Epidermal melanocyte (primary cell): ENCODE results near the gene DYNLL2.
"Not testable (repeated sequence)": the region's sequence is repeated elsewhere in the genome, so short reads cannot be mapped to it uniquely, and the experiment has no call there.

ENCODE experiments used
- DNase-seq: peaks from one replicate; pipeline ENCODE4 v3.0.0; 2011; ENCODE audit warnings: low spot score; ENCODE audit not compliant: insufficient read length

The DYNLL2 gene

DNA sequence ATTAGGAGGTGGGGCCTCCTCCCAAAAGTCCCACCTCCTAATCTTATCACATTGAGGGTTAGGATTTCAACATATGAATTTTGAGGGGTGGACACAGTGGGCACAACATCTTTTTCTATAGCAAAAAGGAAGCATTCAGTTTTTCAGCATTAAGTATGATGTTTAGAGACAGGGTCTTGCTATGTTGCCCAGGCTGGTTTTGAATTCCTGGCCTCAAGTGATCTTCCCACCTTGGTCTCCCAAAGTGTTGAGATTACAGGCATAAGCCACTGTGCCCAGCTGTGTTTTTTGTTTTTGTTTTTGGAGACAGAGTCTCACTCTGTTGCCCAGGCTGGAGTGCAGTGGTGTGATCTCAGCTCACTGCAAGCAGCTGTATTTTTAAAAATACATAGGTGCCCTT, 18.7 kb downstream of the DYNLL2 start:
- DNase-seq, result not testable (repeated sequence)

DNA sequence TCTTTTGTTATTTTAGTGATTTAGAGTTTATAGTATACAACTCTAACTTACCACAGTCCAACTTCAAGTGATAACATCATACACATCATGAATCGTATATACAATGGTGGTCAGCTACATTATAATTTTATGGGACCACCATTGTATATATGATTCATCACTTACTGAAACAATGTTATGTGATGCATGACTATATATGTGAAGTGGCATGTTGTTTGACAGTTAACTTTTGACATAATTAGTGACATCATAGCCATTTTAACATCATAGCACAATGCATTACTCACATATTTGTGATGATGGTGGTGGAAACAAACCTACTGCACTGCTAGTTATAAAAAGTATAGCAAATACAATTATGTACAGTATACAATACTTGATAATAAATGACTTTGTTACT, 21.9 kb downstream of the DYNLL2 start:
- DNase-seq, result no peak

DNA sequence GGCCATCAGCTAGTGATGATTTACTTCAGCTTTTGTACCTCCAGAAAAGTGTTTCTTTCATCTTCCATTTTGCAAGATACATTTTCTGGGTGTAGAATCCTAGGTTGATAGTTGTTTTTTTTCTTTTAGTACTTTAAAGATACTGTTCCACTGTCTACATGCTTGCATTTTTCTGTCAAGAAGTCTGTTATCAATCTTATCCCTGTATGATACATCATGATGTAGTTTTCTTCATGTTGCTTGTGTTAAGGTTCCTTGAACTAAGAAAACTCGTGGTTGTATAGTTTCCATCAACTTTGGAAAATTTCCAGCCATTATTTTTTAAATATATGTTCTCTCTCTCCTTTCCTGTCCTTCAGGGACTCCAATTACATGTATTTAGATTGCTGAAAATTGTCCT, 24.1 kb downstream of the DYNLL2 start:
- no peak for DNase-seq

DNA sequence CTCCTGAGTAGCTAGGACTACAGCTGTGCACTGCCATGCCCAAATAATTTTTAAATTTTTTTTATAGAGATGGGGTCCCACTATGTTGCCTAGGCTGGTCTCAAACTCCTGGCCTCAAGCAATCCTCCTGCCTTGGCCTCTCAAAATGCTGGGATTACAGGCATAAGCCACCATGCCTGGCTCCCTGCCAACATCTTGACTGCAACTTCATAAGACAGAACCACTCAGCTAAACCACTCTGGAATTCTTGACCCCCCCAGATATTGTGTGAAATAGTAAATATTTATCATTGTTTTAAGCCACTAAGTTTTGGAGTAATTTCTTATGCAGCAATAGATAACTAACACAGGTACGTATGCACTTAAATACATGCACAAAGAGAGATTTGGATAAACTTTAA, 26.0 kb downstream of the DYNLL2 start:
- no peak for DNase-seq

GRCh38 chr17:58110012-58110411, 26.8 kb downstream of the DYNLL2 start:
- DNase-seq, result no peak

- DNase-seq, result no peak
Measured at GRCh38 chr17:58111676-58112075, 28.5 kb downstream of the DYNLL2 start.

GRCh38 chr17:58112970-58113631, 29.9 kb downstream of the DYNLL2 start:
- peak; percentile 40 for DNase-seq

- no peak for DNase-seq
Measured at GRCh38 chr17:58113947-58114346, 30.7 kb downstream of the DYNLL2 start.

- DNase-seq, result no peak
Measured at GRCh38 chr17:58117382-58117781, 34.2 kb downstream of the DYNLL2 start.

GRCh38 chr17:58119491-58119890, 36.3 kb downstream of the DYNLL2 start:
- no peak for DNase-seq

GRCh38 chr17:58120195-58120822, 37.1 kb downstream of the DYNLL2 start:
- DNase-seq, result no peak

DNA sequence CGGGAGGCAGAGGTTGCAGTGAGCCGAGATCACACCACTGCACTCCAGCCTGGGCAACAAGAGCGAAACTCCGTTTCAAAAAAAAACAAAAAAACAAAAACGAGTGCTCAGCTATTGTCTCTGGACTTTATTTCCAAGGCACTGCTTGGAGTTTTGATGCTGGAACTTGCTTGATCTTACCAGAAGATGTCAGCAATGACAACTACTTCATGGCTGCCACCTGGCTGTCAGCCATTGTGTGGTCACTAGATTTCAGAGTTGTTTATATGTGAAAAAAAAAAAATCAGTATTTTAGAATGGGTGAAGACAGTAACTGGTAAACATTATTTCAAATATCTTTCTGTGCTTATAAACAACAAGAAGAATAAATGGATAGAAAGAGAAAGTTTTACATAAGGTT, 38.7 kb downstream of the DYNLL2 start:
- no peak for DNase-seq

DNA sequence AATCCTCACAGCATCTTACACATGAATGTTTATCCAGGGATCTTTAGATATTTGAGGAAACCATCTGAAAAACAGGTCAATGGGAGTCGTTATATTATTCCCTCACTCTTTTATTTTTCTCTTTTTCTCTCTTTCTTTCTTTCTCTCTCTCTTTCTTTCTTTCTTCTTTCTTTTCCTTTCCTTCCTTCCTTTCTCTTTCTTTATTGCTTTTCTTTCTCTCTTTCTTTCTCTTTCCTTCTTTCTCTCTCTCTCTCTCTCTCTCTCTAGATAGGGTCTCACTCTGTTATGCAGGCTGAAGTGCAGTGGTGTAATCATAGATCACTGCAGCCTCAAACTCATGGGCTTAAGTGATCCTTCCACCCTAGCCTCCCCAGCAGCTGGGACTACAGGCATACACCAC, 44.6 kb downstream of the DYNLL2 start:
- DNase-seq, result no peak

GRCh38 chr17:58132697-58133096, 49.5 kb downstream of the DYNLL2 start:
- DNase-seq, result not testable (repeated sequence)

- no peak for DNase-seq
Measured at GRCh38 chr17:58136669-58137279, 53.6 kb downstream of the DYNLL2 start.

DNA sequence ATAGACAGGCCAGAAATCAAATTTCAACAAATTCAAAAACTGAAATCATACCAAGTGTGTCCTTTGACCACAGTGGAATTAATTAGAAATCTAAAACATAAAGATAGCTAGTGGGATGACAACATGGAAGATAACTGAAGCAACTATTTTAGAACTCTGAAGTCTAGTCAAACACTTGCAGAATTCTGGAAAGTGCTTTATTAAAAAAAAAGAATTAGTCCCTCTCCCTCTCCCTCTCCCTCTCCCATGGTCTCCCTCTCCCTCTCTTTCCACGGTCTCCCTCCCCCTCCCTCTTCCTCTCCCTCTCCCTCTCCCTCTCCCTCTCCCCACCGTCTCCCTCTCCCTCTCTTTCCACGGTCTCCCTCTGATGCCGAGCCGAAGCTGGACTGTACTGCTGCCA, 58.3 kb downstream of the DYNLL2 start:
- no peak for DNase-seq

DNA sequence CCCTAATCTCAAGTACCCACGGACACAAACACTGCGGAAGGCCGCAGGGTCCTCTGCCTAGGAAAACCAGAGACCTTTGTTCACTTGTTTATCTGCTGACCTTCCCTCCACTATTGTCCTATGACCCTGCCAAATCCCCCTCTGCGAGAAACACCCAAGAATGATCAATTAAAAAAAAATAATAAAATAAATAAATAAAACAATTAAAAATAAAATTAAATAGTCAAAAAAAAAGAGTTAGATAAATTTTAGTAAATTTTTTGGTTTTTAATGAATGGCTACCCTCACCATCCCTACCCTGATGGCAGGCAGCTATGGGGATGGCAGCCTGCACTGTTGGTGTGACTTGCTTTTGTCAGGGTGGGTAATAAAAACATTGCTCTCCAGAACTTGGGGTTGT, 60.1 kb downstream of the DYNLL2 start:
- not testable (repeated sequence) for DNase-seq

DNA sequence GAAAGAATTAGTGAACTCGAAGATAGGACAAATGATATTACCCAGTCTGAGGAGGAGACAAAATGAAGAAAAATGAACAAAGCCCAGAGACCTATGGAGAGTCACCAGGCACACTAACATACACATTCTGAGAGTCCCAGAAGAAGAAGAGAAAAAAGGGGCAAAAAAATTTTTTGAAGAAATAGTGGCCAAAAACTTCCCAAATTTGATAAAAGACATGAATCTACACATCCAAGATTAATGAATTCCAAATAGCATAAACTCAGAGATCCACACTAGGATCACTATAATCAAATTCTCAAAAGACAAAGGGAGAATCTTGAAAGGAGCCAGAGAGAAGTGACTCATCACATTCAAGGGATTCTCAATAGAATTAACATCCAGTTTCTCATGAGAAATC, 61.6 kb downstream of the DYNLL2 start:
- no peak for DNase-seq
